Kasumi-1 (cell line): ENCODE results near the gene TBL2.
"Not testable (repeated sequence)": the region's sequence is repeated elsewhere in the genome, so short reads cannot be mapped to it uniquely, and the experiment has no call there.

Experiments
- DNase-seq, 2 experiments: peaks; one replicate each; lab custom pipeline; 2025; lab: John Stamatoyannopoulos, UW

Gene TBL2

GRCh38 chr7:73578342-73579128 is at the start of gene TBL2:
TSS of gene TBL2 (minus strand) at chr7:73578579. CDS start at chr7:73578549, 30 bp downstream.
- DNase-seq: peak; percentile 99

- no peak for DNase-seq
These were observed 48.4 kb upstream of the TBL2 start for GRCh38 chr7:73626814-73627213.

GRCh38 chr7:73625276-73625675 is 46.9 kb upstream of the TBL2 start:
- no peak for DNase-seq

GRCh38 chr7:73624669-73625001 is 46.3 kb upstream of the TBL2 start:
- no peak for DNase-seq

GRCh38 chr7:73623798-73624668 is 45.7 kb upstream of the TBL2 start, which contains the start of gene MLXIPL:
TSS of gene MLXIPL (minus strand) at chr7:73624522. CDS start at chr7:73624492, 30 bp downstream.
- DNase-seq: no peak

- DNase-seq: peak; percentile 9 to 12
These were observed 44.8 kb upstream of the TBL2 start for GRCh38 chr7:73622909-73623797.

- DNase-seq: no peak
These were observed 44.1 kb upstream of the TBL2 start for GRCh38 chr7:73622527-73622908.

- DNase-seq: no peak
These were observed 43.0 kb upstream of the TBL2 start for GRCh38 chr7:73621168-73622063.

GRCh38 chr7:73619394-73619793 is 41.0 kb upstream of the TBL2 start:
- not testable (repeated sequence) for DNase-seq

GRCh38 chr7:73618538-73618937 is 40.2 kb upstream of the TBL2 start:
- DNase-seq: no peak

GRCh38 chr7:73617520-73617919 is 39.1 kb upstream of the TBL2 start:
- not testable (repeated sequence) for DNase-seq

- peak; percentile 9 for DNase-seq
These were observed 37.5 kb upstream of the TBL2 start for GRCh38 chr7:73615886-73616285.

GRCh38 chr7:73614937-73615336 is 36.6 kb upstream of the TBL2 start:
- DNase-seq: not testable (repeated sequence)

- DNase-seq: no peak
These were observed 35.8 kb upstream of the TBL2 start for GRCh38 chr7:73613954-73614735.

GRCh38 chr7:73612598-73613269 is 34.4 kb upstream of the TBL2 start:
- DNase-seq: peak; percentile 25 to 52

GRCh38 chr7:73611017-73611555 is 32.7 kb upstream of the TBL2 start:
- DNase-seq: no peak

- DNase-seq: no peak
These were observed 31.7 kb upstream of the TBL2 start for GRCh38 chr7:73610105-73610504.

- not testable (repeated sequence) for DNase-seq
These were observed 29.3 kb upstream of the TBL2 start for GRCh38 chr7:73607692-73607983.
